Activated CD8-positive, alpha-beta T cell treated with anti-CD3 and anti-CD28 coated beads for 36 hours (primary cell): ENCODE measurements around the gene CBX2. TPM values are rescaled to one million over a fixed set of nuclear protein-coding genes. Genes with fewer than 3 reads are reported as not detected.

ENCODE experiments used
- ATAC-seq: fragments of 200-7000 bp; cut with Tn5 transposase; one replicate; pipeline ENCODE4 v1.10.0; 2021; ENCODE audit warnings: mild to moderate bottlenecking, moderate library complexity
- CTCF ChIA-PET: fragments of 350-600 bp; sonication (Branson Sonifier 250); formaldehyde crosslinking; loops from one replicate; lab custom pipeline; 2021; ENCODE audit warnings: antibody characterized with exemption; lab: Charles Lee
- POLR2A ChIA-PET: fragments of 350-600 bp; sonication (Branson Sonifier 250); formaldehyde crosslinking; loops from one replicate; lab custom pipeline; 2021; ENCODE audit warnings: antibody characterized with exemption; lab: Charles Lee
- DNase-seq: peaks from one replicate; pipeline ENCODE4 v3.0.0-alpha.2; 2020
- H3K27ac Mint-ChIP-seq: one replicate; pipeline ENCODE4 v1.8.0; 2021; ENCODE audit warnings: mild to moderate bottlenecking, mixed read lengths
- H3K27me3 Mint-ChIP-seq: one replicate; pipeline ENCODE4 v1.8.0; 2021; ENCODE audit warnings: mixed read lengths
- H3K36me3 Mint-ChIP-seq: one replicate; pipeline ENCODE4 v1.8.0; 2021; ENCODE audit warnings: low read depth, mixed read lengths
- H3K4me1 Mint-ChIP-seq: one replicate; pipeline ENCODE4 v1.8.0; 2021; ENCODE audit warnings: low read depth, mixed read lengths
- H3K4me3 Mint-ChIP-seq: one replicate; pipeline ENCODE4 v1.8.0; 2021; ENCODE audit warnings: mild to moderate bottlenecking, moderate library complexity, mixed read lengths
- H3K9me3 Mint-ChIP-seq: one replicate; pipeline ENCODE4 v1.8.0; 2021; ENCODE audit warnings: mixed read lengths
- CTCF ChIP-seq: fragments of 200-600 bp; IDR thresholded peaks from one replicate; pipeline ENCODE4 v1.8.0; 2022; ENCODE audit warnings: antibody characterized with exemption, mild to moderate bottlenecking
- intact Hi-C: fragments of 100-400 bp; cut with micrococcal nuclease; formaldehyde crosslinking; loops from one replicate; pipeline ENCODE4 v1.10.0; 2022
- total RNA-seq, 2 experiments: library from RNA; stranded (reverse); gene quantifications; one replicate each; pipeline ENCODE4 v1.2.3, GENCODE V29; 2021

Gene CBX2
- total RNA-seq, 2 experiments from 2014 or later, result 8.0 to 9.7 TPM

GRCh38 chr17:79755591-79755990 lies 22.4 kb upstream of the CBX2 start:
- no peak for ATAC-seq
- H3K4me1 Mint-ChIP-seq, result peaks cover 6% of the 10 kb centered on the region
- no peaks in the 10 kb centered on the region for H3K9me3 Mint-ChIP-seq
- H3K4me3 Mint-ChIP-seq, result no peak overlapping the region
- intact Hi-C loops, result no loop called here
- no peak overlapping the region for H3K27ac Mint-ChIP-seq
- no peaks in the 10 kb centered on the region for H3K36me3 Mint-ChIP-seq
- peaks cover 15% of the 10 kb centered on the region for H3K27me3 Mint-ChIP-seq
- ChIA-PET CTCF (interaction anchor here (1.3 kb wide), 1 partner anchor 14 kb away, joined by 4 read pairs; no protein-coding TSS in a partner anchor), POLR2A (no interaction called here)
- TF ChIP-seq CTCF, result no peak
- no peak for DNase-seq

- ATAC-seq (no peak), DNase-seq (no peak)
- Mint-ChIP-seq H3K27ac (no peak overlapping the region), H3K4me3 (no peak overlapping the region), H3K9me3 (no peaks in the 10 kb centered on the region), H3K36me3 (no peaks in the 10 kb centered on the region), H3K4me1 (peaks cover 2% of the 10 kb centered on the region), H3K27me3 (peaks cover 2% of the 10 kb centered on the region)
- CTCF ChIA-PET, result interaction anchor here (1.0 to 1.1 kb wide), 2 partner anchors 11 to 15 kb away, joined by 3 read pairs; no protein-coding TSS in a partner anchor
- TF ChIP-seq CTCF, result no peak
- POLR2A ChIA-PET, result no interaction called here
- intact Hi-C loops, result no loop called here
Observed at GRCh38 chr17:79757140-79757745, 20.7 kb upstream of the CBX2 start.

- POLR2A ChIA-PET, result no interaction called here
- Mint-ChIP-seq H3K36me3 (no peaks in the 10 kb centered on the region), H3K27ac (no peak overlapping the region), H3K9me3 (no peaks in the 10 kb centered on the region), H3K4me1 (no peaks in the 10 kb centered on the region), H3K4me3 (no peak overlapping the region), H3K27me3 (peaks cover 2% of the 10 kb centered on the region)
- CTCF ChIA-PET, result no interaction called here
- DNase-seq, result no peak
- no peak for ATAC-seq
- no peak for TF ChIP-seq CTCF
- intact Hi-C loops, result no loop called here
Observed at GRCh38 chr17:79758271-79758670, 19.7 kb upstream of the CBX2 start.

- ATAC-seq (no peak), DNase-seq (no peak)
- H3K4me3 Mint-ChIP-seq, result no peak overlapping the region
- ChIA-PET POLR2A (interaction anchor here (1.0 kb wide), 2 partner anchors 11 to 13 kb away, joined by 3 read pairs; no protein-coding TSS in a partner anchor), CTCF (no interaction called here)
- H3K4me1 Mint-ChIP-seq, result no peaks in the 10 kb centered on the region
- no peaks in the 10 kb centered on the region for H3K36me3 Mint-ChIP-seq
- TF ChIP-seq CTCF, result no peak
- no peaks in the 10 kb centered on the region for H3K9me3 Mint-ChIP-seq
- H3K27ac Mint-ChIP-seq, result no peak overlapping the region
- intact Hi-C loops, result no loop called here
- no peaks in the 10 kb centered on the region for H3K27me3 Mint-ChIP-seq
Observed at GRCh38 chr17:79760197-79760906, 17.6 kb upstream of the CBX2 start.

- Mint-ChIP-seq H3K4me1 (no peaks in the 10 kb centered on the region), H3K27ac (no peak overlapping the region), H3K36me3 (no peaks in the 10 kb centered on the region), H3K27me3 (no peaks in the 10 kb centered on the region), H3K4me3 (no peak overlapping the region), H3K9me3 (no peaks in the 10 kb centered on the region)
- POLR2A ChIA-PET, result no interaction called here
- TF ChIP-seq CTCF, result no peak
- no peak for ATAC-seq
- no peak for DNase-seq
- CTCF ChIA-PET, result no interaction called here
- intact Hi-C loops, result no loop called here
Observed at GRCh38 chr17:79761894-79762589, 15.9 kb upstream of the CBX2 start.
